Left ventricle myocardium inferior (tissue), 1 donor: ENCODE measurements around the gene HSPBAP1. TPM values are rescaled to one million over a fixed set of nuclear protein-coding genes. Genes with fewer than 3 reads are reported as not detected.

Source experiments
- DNase-seq: peaks from one replicate; pipeline ENCODE4 v3.0.0-alpha.2; 2020
- H3K27ac ChIP-seq: fragments of 200-600 bp; replicated peaks from 2 replicates; pipeline ENCODE4 v1.8.0; 2021
- H3K27me3 ChIP-seq: fragments of 200-600 bp; 2 replicates; pipeline ENCODE4 v1.8.0; 2021; ENCODE audit warnings: low read depth
- H3K36me3 ChIP-seq: fragments of 200-600 bp; 2 replicates; pipeline ENCODE4 v1.8.0; 2021
- H3K4me1 ChIP-seq: fragments of 200-600 bp; 2 replicates; pipeline ENCODE4 v1.8.0; 2021
- H3K4me3 ChIP-seq: fragments of 200-600 bp; 2 replicates; pipeline ENCODE4 v1.8.0; 2021; ENCODE audit warnings: mild to moderate bottlenecking, moderate library complexity
- H3K9me3 ChIP-seq: fragments of 200-600 bp; replicated peaks from 2 replicates; pipeline ENCODE4 v1.8.0; 2021
- intact Hi-C: fragments of 100-400 bp; cut with micrococcal nuclease; formaldehyde crosslinking; loops from one replicate; pipeline ENCODE4 v1.11.0; 2022
- total RNA-seq: library from RNA; stranded (reverse); fragmentation: NEBNext Ultra II Directional; extraction: Animal tissue kit (Norgen Biotek cat#: 25700); gene quantifications from one replicate; pipeline ENCODE4 v1.2.1, GENCODE V29; 2021
- TF ChIP-seq, protein P1 (sequence below): fragments of 200-600 bp; IDR thresholded peaks from 2 replicates; pipeline ENCODE4 v1.8.0; 2021; ENCODE audit warnings: antibody characterized with exemption, mild to moderate bottlenecking, borderline replicate concordance
- donor health status: DM: no; HTN: yes; CAD: no; lungs with severe emphysema.

HSPBAP1 gene
- total RNA-seq, 1 donor from 2014 or later = 3.8 TPM

DNA sequence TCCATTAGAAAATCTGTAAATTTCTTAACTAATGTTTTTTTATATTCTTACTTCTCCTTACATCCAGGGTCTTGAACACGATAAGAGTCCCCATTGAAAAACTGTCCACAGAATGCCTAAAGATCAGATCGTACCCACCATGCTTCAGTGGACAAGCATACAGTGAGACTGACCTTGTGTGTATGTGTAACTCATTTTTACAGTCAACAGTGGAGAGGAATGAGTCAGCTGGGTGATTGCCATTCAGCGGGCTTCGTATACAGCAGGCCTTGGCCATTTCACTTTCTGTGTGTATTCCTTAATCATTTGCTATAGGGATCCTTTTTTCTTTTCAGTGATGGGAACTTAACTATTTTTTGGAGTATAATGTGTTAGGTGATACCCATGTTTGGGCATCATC, 102.4 kb downstream of the HSPBAP1 start:
- no peak overlapping the region for H3K4me3 ChIP-seq
- intact Hi-C loops = no loop called here
- no peaks in the 10 kb centered on the region for H3K27me3 ChIP-seq
- no peak overlapping the region for H3K27ac ChIP-seq
- H3K4me1 ChIP-seq = peaks cover 9% of the 10 kb centered on the region
- peaks cover 62% of the 10 kb centered on the region for H3K36me3 ChIP-seq
- TF ChIP-seq, protein P1, sequence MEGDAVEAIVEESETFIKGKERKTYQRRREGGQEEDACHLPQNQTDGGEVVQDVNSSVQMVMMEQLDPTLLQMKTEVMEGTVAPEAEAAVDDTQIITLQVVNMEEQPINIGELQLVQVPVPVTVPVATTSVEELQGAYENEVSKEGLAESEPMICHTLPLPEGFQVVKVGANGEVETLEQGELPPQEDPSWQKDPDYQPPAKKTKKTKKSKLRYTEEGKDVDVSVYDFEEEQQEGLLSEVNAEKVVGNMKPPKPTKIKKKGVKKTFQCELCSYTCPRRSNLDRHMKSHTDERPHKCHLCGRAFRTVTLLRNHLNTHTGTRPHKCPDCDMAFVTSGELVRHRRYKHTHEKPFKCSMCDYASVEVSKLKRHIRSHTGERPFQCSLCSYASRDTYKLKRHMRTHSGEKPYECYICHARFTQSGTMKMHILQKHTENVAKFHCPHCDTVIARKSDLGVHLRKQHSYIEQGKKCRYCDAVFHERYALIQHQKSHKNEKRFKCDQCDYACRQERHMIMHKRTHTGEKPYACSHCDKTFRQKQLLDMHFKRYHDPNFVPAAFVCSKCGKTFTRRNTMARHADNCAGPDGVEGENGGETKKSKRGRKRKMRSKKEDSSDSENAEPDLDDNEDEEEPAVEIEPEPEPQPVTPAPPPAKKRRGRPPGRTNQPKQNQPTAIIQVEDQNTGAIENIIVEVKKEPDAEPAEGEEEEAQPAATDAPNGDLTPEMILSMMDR = no peak
- DNase-seq = no peak
- H3K9me3 ChIP-seq = no peaks in the 10 kb centered on the region

DNA sequence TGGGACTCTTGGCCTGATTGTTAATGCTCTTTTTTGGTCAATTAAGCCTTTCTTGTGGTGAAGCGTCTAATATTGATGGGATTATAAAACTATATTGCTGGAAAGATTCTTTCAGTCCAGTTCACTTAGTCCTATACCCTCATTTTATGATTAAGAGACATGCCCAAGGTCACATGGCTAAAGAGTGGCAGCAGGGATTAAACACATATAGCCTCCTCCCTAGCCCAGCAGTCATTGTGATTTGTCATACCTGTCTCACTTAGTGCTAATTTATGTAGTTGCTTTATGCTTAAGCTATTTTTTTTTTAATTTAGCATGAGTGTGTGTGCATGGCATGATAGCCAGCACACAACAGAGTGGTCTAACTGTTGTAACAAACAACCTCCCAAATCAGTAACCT, 103.5 kb downstream of the HSPBAP1 start:
- Histone ChIP-seq H3K27ac (no peak overlapping the region), H3K4me3 (no peak overlapping the region), H3K36me3 (peaks cover 52% of the 10 kb centered on the region), H3K27me3 (no peaks in the 10 kb centered on the region), H3K4me1 (peaks cover 9% of the 10 kb centered on the region), H3K9me3 (no peaks in the 10 kb centered on the region)
- intact Hi-C loops = no loop called here
- no peak for DNase-seq
- TF ChIP-seq, protein P1 = no peak

Other genes starting within 250 kb of the HSPBAP1 start
- 12.6 TPM for gene PARP9, start 229.5 kb downstream of the HSPBAP1 start, total RNA-seq
- 13.6 TPM for gene DTX3L, start 229.5 kb downstream of the HSPBAP1 start, total RNA-seq
- 0.80 TPM for gene PARP15, start 216.2 kb downstream of the HSPBAP1 start, total RNA-seq
- 11.7 TPM for gene PARP14, start 113.0 kb downstream of the HSPBAP1 start, total RNA-seq
- 14.5 TPM for gene SLC49A4, start 1.2 kb upstream of the HSPBAP1 start, total RNA-seq
- gene SEMA5B, start 233.9 kb upstream of the HSPBAP1 start, total RNA-seq = 5.3 TPM